K562 (cell line): Measurements from ENCODE around the gene DTX1. TPM values are rescaled to one million over a fixed set of nuclear protein-coding genes. Genes with fewer than 3 reads are reported as not detected.

ENCODE experiments used
- DPF2 ChIP-seq: fragments of 450-650 bp; IDR thresholded peaks from 2 replicates; pipeline ENCODE4 v1.6.1; 2016
- E2F6 ChIP-seq, 2 experiments: IDR thresholded peaks; 2 replicates each; pipeline ENCODE4 v1.6.1; 2011; ENCODE audit warnings: borderline replicate concordance in 1 of 2, control low read depth in 1 of 2, low read depth in 1 of 2, low read length in 1 of 2, mild to moderate bottlenecking in 1 of 2, mixed read lengths in 1 of 2, moderate library complexity in 1 of 2; ENCODE audit not compliant: insufficient read depth in 1 of 2, insufficient read length in 1 of 2, poor library complexity in 1 of 2, severe bottlenecking in 1 of 2; ENCODE audit errors: extremely low read depth in 1 of 2
- ELK1 ChIP-seq: sonication (generic); formaldehyde crosslinking; IDR thresholded peaks from 2 replicates; pipeline ENCODE4 v1.8.1; 2022; ENCODE audit warnings: missing genetic modification reagents
- EWSR1 ChIP-seq: fragments of 450-650 bp; IDR thresholded peaks from 2 replicates; pipeline ENCODE4 v1.6.1; 2018; ENCODE audit warnings: borderline replicate concordance, mild to moderate bottlenecking, low read depth, moderate library complexity; ENCODE audit not compliant: partially characterized antibody
- MCM7 ChIP-seq, 2 experiments: fragments of 450-650 bp; IDR thresholded peaks; 2 replicates each; pipeline ENCODE4 v1.6.1; 2016 to 2018
- RBM15 ChIP-seq: fragments of 200-400 bp; formaldehyde crosslinking; IDR thresholded peaks from 2 replicates; pipeline ENCODE4 v1.6.1; 2018; ENCODE audit warnings: mild to moderate bottlenecking, low read length, moderate library complexity; ENCODE audit not compliant: insufficient read depth
- TAF15 ChIP-seq: fragments of 200-400 bp; formaldehyde crosslinking; IDR thresholded peaks from 2 replicates; pipeline ENCODE4 v1.6.1; 2017; ENCODE audit warnings: mild to moderate bottlenecking, low read depth, low read length, moderate library complexity
- USF1 ChIP-seq: sonication (generic); formaldehyde crosslinking; IDR thresholded peaks from 2 replicates; pipeline ENCODE4 v1.9.0; 2022; ENCODE audit warnings: mild to moderate bottlenecking, missing genetic modification reagents
- ZNF282 ChIP-seq: sonication (generic); formaldehyde crosslinking; IDR thresholded peaks from 2 replicates; pipeline ENCODE4 v1.8.1; 2023; ENCODE audit warnings: missing genetic modification reagents
- ZNF561 ChIP-seq: fragments of 450-650 bp; formaldehyde crosslinking; conservative IDR thresholded peaks from 2 replicates; pipeline ENCODE4 v1.4.0; 2020; ENCODE audit warnings: mild to moderate bottlenecking, moderate library complexity
- ZNF644 ChIP-seq: fragments of 200-800 bp; sonication (Bioruptor generic); IDR thresholded peaks from 2 replicates; pipeline ENCODE4 v1.6.1; 2016; ENCODE audit warnings: low read depth, missing genetic modification characterization, missing compliant biosample characterization
- ZNF668 ChIP-seq: fragments of 250-450 bp; sonication (Bioruptor Pico); IDR thresholded peaks from 2 replicates; pipeline ENCODE4 v1.8.0; 2022; ENCODE audit warnings: mild to moderate bottlenecking, inconsistent platforms
- polyA plus RNA-seq, 8 experiments: library from polyadenylated mRNA; depleted of rRNA in 4 of 8; stranded (reverse) in 5 of 8; unstranded in 3 of 8; fragments of >200 nt; fragmentation: Nextera tagmentation in 2 of 8; fragmentation: Illumina TruSeq in 1 of 8; extraction: Ambion mirVana in 2 of 8; extraction: Trizol in 1 of 8; gene quantifications; 2 replicates each; pipeline versions ENCODE4 v1.2.1 to v1.2.3, GENCODE V29; 2011 to 2014; ENCODE audit warnings: inconsistent platforms in 1 of 8, missing spikeins in 1 of 8
- total RNA-seq, 7 experiments: library from RNA; depleted of rRNA in 6 of 7; stranded (reverse); fragments of >200 nt in 6 of 7; fragmentation: Illumina TruSeq in 2 of 7; extraction: Trizol in 2 of 7; gene quantifications; 2 replicates each; pipeline versions ENCODE4 v1.2.1 to v1.2.3, GENCODE V29; 2011 to 2021; ENCODE audit warnings: low replicate concordance in 1 of 7
- TF ChIP-seq, protein P1 (sequence below), 2 experiments: fragments of 450-650 bp; formaldehyde crosslinking in 1 of 2; IDR thresholded peaks; 2 replicates each; pipeline versions ENCODE4 v1.4.0 to v1.6.1; 2014 to 2020; ENCODE audit warnings: mild to moderate bottlenecking in 2 of 2, borderline replicate concordance in 1 of 2, low read depth in 1 of 2

The DTX1 gene
- total and polyA plus RNA-seq, 9 of the 15 experiments (the other 6 are each of a cell fraction or from before 2014, with no cell fraction given) = not detected

DNA sequence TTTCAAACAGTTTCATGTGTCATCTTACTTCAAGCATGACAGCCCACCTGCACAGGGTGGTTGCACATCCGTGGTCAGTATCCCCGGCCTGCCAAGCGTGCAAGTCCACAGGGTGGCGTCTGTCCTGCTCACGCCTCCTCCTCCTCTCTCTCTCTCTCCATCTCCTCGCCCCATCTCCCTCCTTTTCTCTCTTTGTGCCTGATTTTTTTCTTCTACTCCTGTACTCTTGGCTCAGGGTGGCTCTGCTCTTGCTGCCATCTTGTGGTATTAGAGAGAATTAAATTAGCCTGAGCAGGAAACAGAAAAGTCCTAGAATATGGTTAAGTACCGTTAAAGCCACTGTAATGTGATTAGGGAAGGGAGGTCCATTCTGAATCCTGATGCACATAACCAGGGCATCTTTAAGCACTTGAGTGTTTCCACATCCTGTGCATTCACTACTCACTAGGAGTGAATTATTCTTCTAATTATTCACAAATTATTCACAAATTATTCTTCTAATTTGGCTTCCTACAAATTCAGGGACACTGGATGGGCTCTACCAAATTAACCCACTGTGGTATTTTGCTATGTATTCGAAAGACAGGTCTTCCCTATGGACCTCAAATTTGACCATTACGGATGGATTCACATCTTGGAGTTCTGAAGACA is 25.5 kb upstream of the DTX1 start (continued):
- TF ChIP-seq, protein P1, sequence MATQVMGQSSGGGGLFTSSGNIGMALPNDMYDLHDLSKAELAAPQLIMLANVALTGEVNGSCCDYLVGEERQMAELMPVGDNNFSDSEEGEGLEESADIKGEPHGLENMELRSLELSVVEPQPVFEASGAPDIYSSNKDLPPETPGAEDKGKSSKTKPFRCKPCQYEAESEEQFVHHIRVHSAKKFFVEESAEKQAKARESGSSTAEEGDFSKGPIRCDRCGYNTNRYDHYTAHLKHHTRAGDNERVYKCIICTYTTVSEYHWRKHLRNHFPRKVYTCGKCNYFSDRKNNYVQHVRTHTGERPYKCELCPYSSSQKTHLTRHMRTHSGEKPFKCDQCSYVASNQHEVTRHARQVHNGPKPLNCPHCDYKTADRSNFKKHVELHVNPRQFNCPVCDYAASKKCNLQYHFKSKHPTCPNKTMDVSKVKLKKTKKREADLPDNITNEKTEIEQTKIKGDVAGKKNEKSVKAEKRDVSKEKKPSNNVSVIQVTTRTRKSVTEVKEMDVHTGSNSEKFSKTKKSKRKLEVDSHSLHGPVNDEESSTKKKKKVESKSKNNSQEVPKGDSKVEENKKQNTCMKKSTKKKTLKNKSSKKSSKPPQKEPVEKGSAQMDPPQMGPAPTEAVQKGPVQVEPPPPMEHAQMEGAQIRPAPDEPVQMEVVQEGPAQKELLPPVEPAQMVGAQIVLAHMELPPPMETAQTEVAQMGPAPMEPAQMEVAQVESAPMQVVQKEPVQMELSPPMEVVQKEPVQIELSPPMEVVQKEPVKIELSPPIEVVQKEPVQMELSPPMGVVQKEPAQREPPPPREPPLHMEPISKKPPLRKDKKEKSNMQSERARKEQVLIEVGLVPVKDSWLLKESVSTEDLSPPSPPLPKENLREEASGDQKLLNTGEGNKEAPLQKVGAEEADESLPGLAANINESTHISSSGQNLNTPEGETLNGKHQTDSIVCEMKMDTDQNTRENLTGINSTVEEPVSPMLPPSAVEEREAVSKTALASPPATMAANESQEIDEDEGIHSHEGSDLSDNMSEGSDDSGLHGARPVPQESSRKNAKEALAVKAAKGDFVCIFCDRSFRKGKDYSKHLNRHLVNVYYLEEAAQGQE (IDR thresholded peaks at IDR 0.05; ENCODE audit: borderline replicate concordance) = peak; percentile 17; the same call in 1 of the 2 replicates
- TF ChIP-seq, protein P1 (CRISPR knock-in tag; IDR thresholded peaks at IDR 0.05; ENCODE audit: low read depth) = no peak
- no peak for TF ChIP-seq RBM15
- TF ChIP-seq ZNF282 (CRISPR knock-in tag) = no peak
- TF ChIP-seq E2F6 (IDR thresholded peaks at IDR 0.05; ENCODE audit: borderline replicate concordance in 1 of 2, extremely low read depth in 1 of 2, insufficient read depth in 1 of 2, insufficient read length in 1 of 2, low read depth in 1 of 2, low read length in 1 of 2, poor library complexity in 1 of 2, severe bottlenecking in 1 of 2) = peak in 1 of 2 experiments; percentile 20
- TF ChIP-seq MCM7 (IDR thresholded peaks at IDR 0.05) = peak in 1 of 2 experiments; percentile 63; a peak in 1 of 4 replicates
- TF ChIP-seq USF1 = no peak
- TF ChIP-seq DPF2 = no peak
- no peak for TF ChIP-seq ZNF644 (tag)
- TF ChIP-seq ZNF561 (CRISPR knock-in tag) = no peak
- no peak for TF ChIP-seq EWSR1
- TF ChIP-seq TAF15 = no peak
- TF ChIP-seq ELK1 = no peak
- TF ChIP-seq ZNF668 (CRISPR knock-in tag) = no peak
